DOHH2 (cell line): ENCODE measurements around the gene GJD2.

ENCODE experiments used
- CTCF ChIP-seq: fragments of 200-600 bp; sonication (generic); IDR thresholded peaks from one replicate; pipeline ENCODE4 v1.5.1; 2014; ENCODE audit warnings: antibody characterized with exemption, mild to moderate bottlenecking, low read depth, low read length; ENCODE audit not compliant: poor library complexity, severe bottlenecking
- EZH2phosphoT487 ChIP-seq: fragments of 200-600 bp; sonication (generic); IDR thresholded peaks from 2 replicates; pipeline ENCODE4 v1.6.1; 2017; ENCODE audit warnings: borderline replicate concordance, mild to moderate bottlenecking, antibody characterized with exemption, low read length, moderate library complexity, mixed read lengths

- TF ChIP-seq CTCF (no peak), EZH2phosphoT487 (no peak)
Measured at GRCh38 chr15:34739346-34739745, 15.5 kb downstream of the GJD2 start.
